ENCODE data around the gene PALLD. TPM values are rescaled to one million over a fixed set of nuclear protein-coding genes. Genes with fewer than 3 reads are reported as not detected.
A peak's percentile ranks its signal among the peaks of the same experiment; 100 is the strongest.

The PALLD gene
- total RNA-seq, 1 experiment from 2014 or later: 23.7 TPM

GRCh38 chr4:168736860-168737805 lies 240.3 kb downstream of the PALLD start:
- ATAC-seq (no peak), DNase-seq (ENCODE audit: low spot score) (no peak)
- Mint-ChIP-seq H3K27me3 (ENCODE audit: low read depth) (no peaks in the 10 kb centered on the region; the same call in 1 of the 2 replicates), H3K4me3 (no peak overlapping the region), H3K9me3 (no peaks in the 10 kb centered on the region), H3K36me3 (no peaks in the 10 kb centered on the region), H3K27ac (peak overlapping the region; percentile 69), H3K4me1 (peaks cover 35% of the 10 kb centered on the region)
- CTCF ChIA-PET: interaction anchor here (1.6 to 1.7 kb wide), 2 partner anchors 96 to 184 kb away, joined by 4 read pairs; no protein-coding TSS in a partner anchor
- no peak for TF ChIP-seq ATF6 (CRISPR knock-in tag; IDR thresholded peaks at IDR 0.05)
- no peak for TF ChIP-seq STAT6 (CRISPR knock-in tag; conservative IDR thresholded peaks at IDR 0.05; ENCODE audit: low read depth)
- TF ChIP-seq TP53 (CRISPR knock-in tag; IDR thresholded peaks at IDR 0.05): no peak
- no peak for TF ChIP-seq IRF2 (CRISPR knock-in tag; IDR thresholded peaks at IDR 0.05; ENCODE audit: borderline replicate concordance, low read depth)
- no peak for TF ChIP-seq ELF4 (CRISPR knock-in tag; IDR thresholded peaks at IDR 0.05; ENCODE audit: low read depth)
- no peak for TF ChIP-seq E2F4 (CRISPR knock-in tag; IDR thresholded peaks at IDR 0.05; ENCODE audit: borderline replicate concordance, low read depth)
- TF ChIP-seq USF1 (CRISPR knock-in tag; IDR thresholded peaks at IDR 0.05): no peak
- no peak for TF ChIP-seq EMX1 (CRISPR knock-in tag; IDR thresholded peaks at IDR 0.05)
- TF ChIP-seq AR (CRISPR knock-in tag; IDR thresholded peaks at IDR 0.05): no peak
- no peak for TF ChIP-seq JUN (CRISPR knock-in tag; IDR thresholded peaks at IDR 0.05)
- TF ChIP-seq SMAD3 (CRISPR knock-in tag; IDR thresholded peaks at IDR 0.05; ENCODE audit: borderline replicate concordance): no peak
- TF ChIP-seq JAZF1 (CRISPR knock-in tag; IDR thresholded peaks at IDR 0.05): no peak
- TF ChIP-seq HMGXB4 (CRISPR knock-in tag; IDR thresholded peaks at IDR 0.05): no peak
- POLR2A ChIA-PET: no interaction called here

Measured in WTC11 (cell line).